BE2C (cell line): ENCODE results near the gene EHBP1L1.

ENCODE experiments used
- DNase-seq: peaks from one replicate; pipeline ENCODE4 v3.0.0-alpha.2; 2020
- H3K27me3 ChIP-seq: fragments of 250-450 bp; sonication (Bioruptor Pico); 2 replicates; pipeline ENCODE4 v1.5.1; 2020; ENCODE audit warnings: mild to moderate bottlenecking
- H3K36me3 ChIP-seq: fragments of 250-450 bp; sonication (Bioruptor Pico); 2 replicates; pipeline ENCODE4 v1.5.1; 2020; ENCODE audit warnings: mild to moderate bottlenecking
- H3K4me1 ChIP-seq: fragments of 250-450 bp; sonication (Bioruptor Pico); 2 replicates; pipeline ENCODE4 v1.5.1; 2020
- H3K4me3 ChIP-seq: 2 replicates; pipeline ENCODE4 v1.5.1; 2011; ENCODE audit warnings: low read depth, low read length
- H3K9me3 ChIP-seq: fragments of 250-450 bp; sonication (Bioruptor Pico); 2 replicates; pipeline ENCODE4 v1.5.1; 2020
- CTCF ChIP-seq: IDR thresholded peaks from 2 replicates; pipeline ENCODE4 v1.5.1; 2012; ENCODE audit warnings: mild to moderate bottlenecking, low read depth, low read length

EHBP1L1 gene

DNA sequence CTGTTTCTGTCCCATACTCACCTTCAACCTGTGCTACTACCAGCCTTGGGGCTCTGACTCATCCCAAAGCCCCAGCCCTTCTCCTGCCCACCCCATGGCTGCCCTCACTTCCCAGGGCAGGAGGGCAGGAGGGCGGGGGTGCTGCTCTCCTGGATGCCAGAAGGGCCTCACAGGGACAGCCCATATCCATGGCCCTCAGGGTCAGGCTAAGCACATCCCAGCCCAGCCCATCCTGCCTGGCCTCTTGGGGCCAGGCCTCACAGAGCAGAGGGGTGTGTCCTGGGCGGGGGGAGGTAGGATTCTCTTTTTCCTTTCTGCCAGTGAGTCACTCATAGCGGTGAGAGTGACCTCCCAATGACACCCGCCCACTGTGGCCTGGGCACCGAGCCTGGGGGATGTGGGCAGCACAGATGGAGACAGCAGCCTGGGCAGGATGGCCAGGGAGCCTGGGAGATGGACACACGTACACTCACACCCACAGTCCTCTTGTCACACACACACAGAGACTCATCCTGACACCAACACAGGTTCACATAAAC lies 20.1 kb upstream of the EHBP1L1 start:
- no peak for DNase-seq
- H3K9me3 ChIP-seq = no peaks in the 10 kb centered on the region
- H3K4me1 ChIP-seq = peaks cover 16% of the 10 kb centered on the region
- H3K4me3 ChIP-seq = no peak overlapping the region
- no peaks in the 10 kb centered on the region for H3K27me3 ChIP-seq
- no peak for TF ChIP-seq CTCF
- no peaks in the 10 kb centered on the region; the same call in 1 of the 2 replicates for H3K36me3 ChIP-seq

- no peak for TF ChIP-seq CTCF
- peaks cover 16% of the 10 kb centered on the region for H3K4me1 ChIP-seq
- no peak for DNase-seq
- H3K27me3 ChIP-seq = no peaks in the 10 kb centered on the region
- H3K9me3 ChIP-seq = no peaks in the 10 kb centered on the region
- H3K4me3 ChIP-seq = peak overlapping the region; percentile 52
- H3K36me3 ChIP-seq = no peaks in the 10 kb centered on the region; the same call in 1 of the 2 replicates
Measured at GRCh38 chr11:65556470-65557279, 19.2 kb upstream of the EHBP1L1 start.

- TF ChIP-seq CTCF = no peak
- peaks cover 16% of the 10 kb centered on the region for H3K4me1 ChIP-seq
- no peaks in the 10 kb centered on the region for H3K36me3 ChIP-seq
- DNase-seq = no peak
- peak overlapping the region; percentile 52 for H3K4me3 ChIP-seq
- no peaks in the 10 kb centered on the region for H3K27me3 ChIP-seq
- H3K9me3 ChIP-seq = no peaks in the 10 kb centered on the region
Measured at GRCh38 chr11:65557280-65558001, 18.4 kb upstream of the EHBP1L1 start.

DNA sequence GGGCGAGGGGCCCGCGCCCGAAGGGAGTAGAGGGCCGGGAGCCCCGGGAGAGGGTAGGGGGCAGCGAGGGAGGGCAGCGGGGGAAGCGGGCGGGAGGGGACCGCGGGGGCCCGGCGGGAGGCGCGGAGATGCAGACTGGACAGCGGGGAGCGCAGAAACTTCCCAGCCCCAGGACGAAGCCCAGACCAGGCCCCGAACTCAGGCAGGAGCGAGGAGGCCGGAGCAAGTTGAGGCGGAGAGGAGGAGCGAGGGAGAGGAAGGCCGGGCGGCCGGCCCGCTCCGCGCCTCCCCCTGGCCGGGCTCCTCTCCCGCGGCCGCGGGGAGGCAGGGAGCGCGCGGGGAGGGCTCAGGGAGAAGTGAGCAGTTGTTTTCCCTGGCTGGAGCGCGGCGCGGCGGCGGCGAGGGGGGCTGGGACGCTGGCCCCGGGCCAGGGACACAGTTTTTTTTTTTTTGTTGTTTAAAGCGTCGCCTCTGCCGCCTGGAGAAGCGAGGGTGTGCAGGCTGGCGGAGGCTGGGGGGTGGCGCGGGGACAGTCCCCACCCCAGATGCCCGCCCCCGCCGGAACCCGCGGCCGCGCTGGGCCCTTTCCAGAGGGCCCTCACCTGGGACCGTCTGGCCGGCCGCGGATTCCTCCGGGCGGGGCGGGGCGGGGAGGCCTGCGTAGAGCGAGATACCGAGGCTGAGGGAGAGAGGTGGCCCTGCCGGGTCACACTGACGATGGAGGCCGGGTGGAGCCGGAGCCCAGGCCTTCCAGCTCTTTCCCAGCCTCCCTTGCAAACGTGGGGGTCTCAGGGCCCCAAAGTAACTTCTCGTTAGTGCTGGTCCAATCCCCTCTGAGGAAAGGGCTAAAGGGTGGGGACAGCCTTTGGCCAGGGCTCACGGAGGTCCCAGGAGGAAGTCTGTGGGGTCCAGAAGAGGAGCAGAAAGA lies 17.6 kb upstream of the EHBP1L1 start, which contains the start of gene LTBP3:
Gene LTBP3 (minus strand): TSS at position 358 of the 928 bp plus-strand sequence. CDS start 400 bp downstream, outside the sequence.
- no peak for TF ChIP-seq CTCF
- Histone ChIP-seq H3K4me1 (peaks cover 16% of the 10 kb centered on the region), H3K4me3 (peak within 1 kb of the TSS; percentile 53), H3K27me3 (no peaks in the 10 kb centered on the region), H3K9me3 (no peaks in the 10 kb centered on the region), H3K36me3 (no peaks in the 10 kb centered on the region)
- peak; percentile 62 for DNase-seq

DNA sequence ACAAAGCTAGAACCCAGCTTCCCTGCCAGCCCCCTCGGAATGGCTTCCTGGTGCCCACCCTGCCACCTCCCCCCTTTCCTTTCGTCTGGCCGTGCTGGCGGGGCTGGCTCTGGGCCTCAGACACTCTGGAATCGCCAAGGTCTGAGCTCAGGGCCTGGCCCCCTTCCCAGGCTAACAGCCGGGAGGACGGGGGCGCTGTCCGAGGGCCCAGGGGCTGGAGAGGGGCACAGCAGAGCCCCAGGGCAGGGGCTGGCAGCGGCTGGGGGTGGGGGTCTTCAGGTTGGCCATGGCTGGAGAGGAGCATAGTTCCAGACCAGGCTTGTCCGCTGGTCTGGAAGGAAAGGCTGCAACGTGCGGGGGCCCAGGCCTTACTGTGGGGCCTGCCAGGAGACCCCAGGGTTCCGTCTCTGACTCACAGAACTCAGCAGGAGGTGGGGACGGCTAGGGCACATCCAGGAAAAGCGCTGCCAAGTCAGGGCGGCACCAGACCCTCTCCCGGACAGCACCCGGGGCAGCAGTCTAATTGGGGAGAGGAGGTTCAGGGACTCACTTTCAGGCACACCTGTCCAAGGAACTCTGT lies 16.8 kb upstream of the EHBP1L1 start:
- DNase-seq = no peak
- H3K4me1 ChIP-seq = peaks cover 16% of the 10 kb centered on the region
- no peak for TF ChIP-seq CTCF
- H3K27me3 ChIP-seq = no peaks in the 10 kb centered on the region
- no peaks in the 10 kb centered on the region for H3K36me3 ChIP-seq
- H3K9me3 ChIP-seq = no peaks in the 10 kb centered on the region
- H3K4me3 ChIP-seq = peak overlapping the region; percentile 53; the same call in 1 of the 2 replicates
